B cell (primary cell): ENCODE results near the gene ATRAID. TPM values are rescaled to one million over a fixed set of nuclear protein-coding genes. Genes with fewer than 3 reads are reported as not detected.

Experiments used
- ATAC-seq: fragments of 200-7000 bp; cut with Tn5 transposase; one replicate; pipeline ENCODE4 v1.10.0; 2021; ENCODE audit warnings: low read depth, mild to moderate bottlenecking, moderate number of reproducible peaks, moderate library complexity
- CTCF ChIA-PET: fragments of 350-600 bp; sonication (Branson Sonifier 250); formaldehyde crosslinking; loops from one replicate; lab custom pipeline; 2021; ENCODE audit warnings: antibody characterized with exemption, inconsistent platforms; lab: Charles Lee
- POLR2A ChIA-PET: fragments of 350-600 bp; sonication (Branson Sonifier 250); formaldehyde crosslinking; loops from one replicate; lab custom pipeline; 2021; ENCODE audit warnings: antibody characterized with exemption; lab: Charles Lee
- DNase-seq: peaks from one replicate; pipeline ENCODE4 v3.0.0; 2013
- H2AFZ ChIP-seq: 2 replicates; pipeline ENCODE4 v1.6.1; 2012; ENCODE audit warnings: mild to moderate bottlenecking, low read depth, low read length; ENCODE audit not compliant: insufficient read depth, poor library complexity, severe bottlenecking
- H3K27ac ChIP-seq, 2 donors: 1 replicate in 1 of 2; 2 replicates in 1 of 2; pipeline ENCODE4 v1.5.1; 2012 to 2013; ENCODE audit warnings: low read length in 2 of 2, mild to moderate bottlenecking in 2 of 2, moderate library complexity in 1 of 2
- H3K27me3 ChIP-seq, 4 experiments: fragments of 200-600 bp in 1 of 4; sonication (generic) in 1 of 4; replicated peaks in 1 of 4; 1 replicate in 2 of 4; 2 replicates in 2 of 4; pipeline versions ENCODE4 v1.6.1 to v1.7.0; 2013 to 2016; ENCODE audit warnings: low read length in 3 of 4, mild to moderate bottlenecking in 2 of 4, mixed read lengths in 1 of 4, moderate library complexity in 1 of 4; ENCODE audit not compliant: insufficient read depth in 4 of 4, control insufficient read depth in 3 of 4; ENCODE audit errors: control extremely low read depth in 1 of 4
- H3K36me3 ChIP-seq, 2 experiments: replicated peaks in 1 of 2; 1 replicate in 1 of 2; 2 replicates in 1 of 2; pipeline versions ENCODE4 v1.6.1 to v1.7.1; 2013; ENCODE audit warnings: low read length in 1 of 2; ENCODE audit not compliant: insufficient read depth in 2 of 2, control insufficient read depth in 1 of 2; ENCODE audit errors: control extremely low read depth in 1 of 2, extremely low read depth in 1 of 2
- H3K4me1 ChIP-seq, 2 donors: fragments of 200-600 bp in 1 of 2; sonication (generic) in 1 of 2; 1 replicate in 1 of 2; 2 replicates in 1 of 2; pipeline versions ENCODE4 v1.5.1 to v1.6.1; 2013 to 2017; ENCODE audit warnings: low read length in 2 of 2; ENCODE audit not compliant: control insufficient read depth in 2 of 2, insufficient read depth in 2 of 2
- H3K4me2 ChIP-seq: replicated peaks from 2 replicates; pipeline ENCODE3; 2012; ENCODE audit warnings: mild to moderate bottlenecking, low read depth, low read length; ENCODE audit not compliant: poor library complexity, severe bottlenecking
- H3K4me3 ChIP-seq, 5 experiments: fragments of 200-600 bp in 1 of 5; sonication (generic) in 1 of 5; 1 replicate in 3 of 5; 2 replicates in 2 of 5; pipeline versions ENCODE4 v1.5.1 to v1.7.0; 2011 to 2016; ENCODE audit warnings: low read length in 4 of 5, mild to moderate bottlenecking in 4 of 5, low read depth in 2 of 5, control low read depth in 1 of 5, moderate library complexity in 1 of 5; ENCODE audit not compliant: insufficient read depth in 1 of 5; ENCODE audit errors: control extremely low read depth in 1 of 5, extremely low read depth in 1 of 5
- H3K79me2 ChIP-seq: fragments of 200-600 bp; sonication (generic); one replicate; pipeline ENCODE4 v1.6.0; 2016; ENCODE audit warnings: low read length; ENCODE audit not compliant: control insufficient read depth, insufficient read depth
- H3K9ac ChIP-seq: fragments of 200-600 bp; sonication (generic); 2 replicates; pipeline ENCODE4 v1.6.1; 2017; ENCODE audit warnings: mild to moderate bottlenecking, low read length, moderate library complexity
- H3K9me3 ChIP-seq, 3 donors: one replicate each; pipeline versions ENCODE4 v1.6.1 to v1.7.1; 2013; ENCODE audit warnings: low read length in 2 of 3; ENCODE audit not compliant: control insufficient read depth in 2 of 3, insufficient read depth in 1 of 3; ENCODE audit errors: control extremely low read depth in 1 of 3
- H4K20me1 ChIP-seq: 2 replicates; pipeline ENCODE4 v1.6.0; 2012; ENCODE audit warnings: mild to moderate bottlenecking, low read length; ENCODE audit not compliant: insufficient read depth, control insufficient read depth, poor library complexity, severe bottlenecking
- H3K27ac Mint-ChIP-seq: one replicate; pipeline ENCODE4 v1.8.0; 2021; ENCODE audit warnings: mixed read lengths
- H3K27me3 Mint-ChIP-seq: one replicate; pipeline ENCODE4 v1.8.0; 2021; ENCODE audit warnings: mixed read lengths
- H3K4me1 Mint-ChIP-seq: one replicate; pipeline ENCODE4 v1.8.0; 2021; ENCODE audit warnings: mixed read lengths
- H3K4me3 Mint-ChIP-seq: one replicate; pipeline ENCODE4 v1.8.0; 2021; ENCODE audit warnings: mixed read lengths
- H3K9me3 Mint-ChIP-seq: one replicate; pipeline ENCODE4 v1.8.0; 2022; ENCODE audit warnings: mixed read lengths; ENCODE audit not compliant: insufficient read depth
- EZH2 ChIP-seq: IDR thresholded peaks from 2 replicates; pipeline ENCODE4 v1.6.1; 2012; ENCODE audit warnings: borderline replicate concordance, low read depth, mild to moderate bottlenecking, moderate library complexity, low read length; ENCODE audit not compliant: insufficient read depth, poor library complexity, severe bottlenecking
- WGBS: methylation state at CpG from one replicate; pipeline ENCODE4 v1.1.5; 2013; ENCODE audit warnings: missing lambda C conversion rate; ENCODE audit not compliant: insufficient coverage; 5-methylcytosine and 5-hydroxymethylcytosine counted together
- intact Hi-C: fragments of 100-400 bp; cut with micrococcal nuclease; formaldehyde crosslinking; loops from one replicate; pipeline ENCODE4 v1.10.0; 2022
- polyA plus RNA-seq: library from polyadenylated mRNA; depleted of rRNA; stranded (reverse); fragments of >200 nt; gene quantifications from 2 replicates; pipeline ENCODE4 v1.2.3, GENCODE V29; 2012
- total RNA-seq, 2 donors: library from RNA; stranded (reverse); fragments of 120-200 nt in 1 of 2; gene quantifications; 1 replicate in 1 of 2; 2 replicates in 1 of 2; pipeline versions ENCODE4 v1.2.3 to v1.2.4, GENCODE V29; 2013 to 2022
- TF ChIP-seq, protein P1 (sequence below): fragments of 200-600 bp; IDR thresholded peaks from one replicate; pipeline ENCODE4 v1.8.0; 2022; ENCODE audit warnings: antibody characterized with exemption, mild to moderate bottlenecking

Gene ATRAID
- total and polyA plus RNA-seq, 2 donors (not counting 1 experiment from before 2014, with no cell fraction given), result 88.8 to 117 TPM

DNA sequence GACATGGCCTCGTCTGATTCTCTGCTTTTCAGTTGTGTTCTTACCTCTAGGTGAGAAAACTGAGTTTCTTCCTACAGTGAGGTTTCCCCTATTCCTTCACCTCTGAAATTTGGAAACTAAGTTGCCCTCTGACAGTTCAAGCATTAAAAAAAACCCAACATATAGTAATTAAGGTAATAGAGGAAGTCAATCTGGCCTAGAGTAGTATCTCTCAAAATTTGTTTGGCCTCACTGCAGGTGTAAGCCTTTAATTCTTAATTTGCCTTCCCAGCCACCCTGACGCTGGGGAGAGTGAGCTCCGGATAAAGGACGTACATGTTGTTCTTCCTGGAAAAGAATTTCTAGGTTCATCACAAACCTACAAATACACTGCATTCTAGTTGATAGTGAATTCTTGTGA lies 6.8 kb downstream of the ATRAID start:
- Mint-ChIP-seq H3K27me3 (no peaks in the 10 kb centered on the region), H3K9me3 (no peaks in the 10 kb centered on the region), H3K4me1 (peaks cover 34% of the 10 kb centered on the region), H3K4me3 (peak overlapping the region; percentile 98), H3K27ac (peak overlapping the region; percentile 87)
- Histone ChIP-seq H3K4me3 (no peak overlapping the region), H3K27me3 (no peaks in the 10 kb centered on the region), H3K27ac (no peak overlapping the region), H3K9ac (peak overlapping the region; percentile 81), H3K9me3 (no peaks in the 10 kb centered on the region), H2AFZ (no peak overlapping the region), H4K20me1 (no peaks in the 10 kb centered on the region), H3K36me3 (peaks cover 2 to 28% of the 10 kb centered on the region in 2 experiments), H3K4me2 (peak overlapping the region; percentile 94), H3K4me1 (peaks cover 19 to 25% of the 10 kb centered on the region in 2 donors), H3K79me2 (peaks cover 26% of the 10 kb centered on the region)
- ChIA-PET POLR2A (interaction anchor here (1.2 kb wide), 1 partner anchor 84 kb away, joined by 4 read pairs; the partner anchor contains the start of gene PREB), CTCF (interaction anchor here (0.8 kb wide), 1 partner anchor 17 kb away, joined by 3 read pairs; no protein-coding TSS in a partner anchor)
- ATAC-seq (no peak), DNase-seq (peak; percentile 40)
- 50% methylated on average over 1 of the region's 4 CpGs for WGBS
- intact Hi-C loops, result loop anchor here (2.0 to 10.0 kb wide), 3 partner anchors 104 to 1174 kb away; partner anchors contain the start of genes FOSL2, MPV17 and PPM1G
- TF ChIP-seq EZH2, result no peak
- TF ChIP-seq, protein P1, sequence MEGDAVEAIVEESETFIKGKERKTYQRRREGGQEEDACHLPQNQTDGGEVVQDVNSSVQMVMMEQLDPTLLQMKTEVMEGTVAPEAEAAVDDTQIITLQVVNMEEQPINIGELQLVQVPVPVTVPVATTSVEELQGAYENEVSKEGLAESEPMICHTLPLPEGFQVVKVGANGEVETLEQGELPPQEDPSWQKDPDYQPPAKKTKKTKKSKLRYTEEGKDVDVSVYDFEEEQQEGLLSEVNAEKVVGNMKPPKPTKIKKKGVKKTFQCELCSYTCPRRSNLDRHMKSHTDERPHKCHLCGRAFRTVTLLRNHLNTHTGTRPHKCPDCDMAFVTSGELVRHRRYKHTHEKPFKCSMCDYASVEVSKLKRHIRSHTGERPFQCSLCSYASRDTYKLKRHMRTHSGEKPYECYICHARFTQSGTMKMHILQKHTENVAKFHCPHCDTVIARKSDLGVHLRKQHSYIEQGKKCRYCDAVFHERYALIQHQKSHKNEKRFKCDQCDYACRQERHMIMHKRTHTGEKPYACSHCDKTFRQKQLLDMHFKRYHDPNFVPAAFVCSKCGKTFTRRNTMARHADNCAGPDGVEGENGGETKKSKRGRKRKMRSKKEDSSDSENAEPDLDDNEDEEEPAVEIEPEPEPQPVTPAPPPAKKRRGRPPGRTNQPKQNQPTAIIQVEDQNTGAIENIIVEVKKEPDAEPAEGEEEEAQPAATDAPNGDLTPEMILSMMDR, result no peak

DNA sequence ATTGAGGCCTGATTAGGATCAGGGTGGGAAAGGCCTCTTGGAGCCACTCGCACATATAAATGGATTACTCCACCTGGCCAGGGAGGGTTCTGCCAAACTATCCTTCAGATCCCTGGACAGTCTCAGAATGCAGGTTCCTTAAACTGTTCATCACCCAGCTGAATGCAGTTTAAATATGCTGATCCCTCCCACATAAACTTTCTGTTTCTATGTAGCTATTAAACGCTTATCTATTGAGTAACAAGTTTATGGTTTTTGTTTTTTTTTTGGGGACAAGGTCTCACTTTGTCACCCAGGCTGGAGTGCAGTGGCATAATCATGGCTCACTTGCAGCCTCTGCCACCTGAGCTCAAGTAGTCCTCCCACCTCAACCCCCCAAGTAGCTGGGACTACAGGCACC lies 7.2 kb downstream of the ATRAID start:
- H3K27ac ChIP-seq, result no peak overlapping the region
- peaks cover 26% of the 10 kb centered on the region for H3K79me2 ChIP-seq
- H3K9ac ChIP-seq, result no peak overlapping the region
- H3K4me2 ChIP-seq, result no peak overlapping the region
- no peaks in the 10 kb centered on the region for H4K20me1 ChIP-seq
- peaks cover 19 to 25% of the 10 kb centered on the region in 2 donors for H3K4me1 ChIP-seq
- 100% methylated on average over 1 of the region's 2 CpGs for WGBS
- H3K9me3 ChIP-seq, result no peaks in the 10 kb centered on the region
- CTCF ChIA-PET, result interaction anchor here (0.6 to 0.7 kb wide), 2 partner anchors 121 to 132 kb away, joined by 3 read pairs; no protein-coding TSS in a partner anchor
- no peak overlapping the region for H3K27ac Mint-ChIP-seq
- H3K27me3 Mint-ChIP-seq, result no peaks in the 10 kb centered on the region
- intact Hi-C loops, result loop anchor here (2.0 to 10.0 kb wide), 3 partner anchors 104 to 1173 kb away; partner anchors contain the start of genes FOSL2, MPV17 and PPM1G
- peaks cover 2 to 31% of the 10 kb centered on the region in 2 experiments for H3K36me3 ChIP-seq
- DNase-seq (no peak), ATAC-seq (no peak)
- H3K9me3 Mint-ChIP-seq, result no peaks in the 10 kb centered on the region
- POLR2A ChIA-PET, result no interaction called here
- TF ChIP-seq EZH2, result no peak
- TF ChIP-seq, protein P1, result no peak
- no peak overlapping the region for H2AFZ ChIP-seq
- no peak overlapping the region for H3K4me3 ChIP-seq
- peaks cover 31% of the 10 kb centered on the region for H3K4me1 Mint-ChIP-seq
- H3K4me3 Mint-ChIP-seq, result peak overlapping the region; percentile 98
- H3K27me3 ChIP-seq, result no peaks in the 10 kb centered on the region
